Measurements from ENCODE around the gene SLC9A3.

SLC9A3 gene

DNA sequence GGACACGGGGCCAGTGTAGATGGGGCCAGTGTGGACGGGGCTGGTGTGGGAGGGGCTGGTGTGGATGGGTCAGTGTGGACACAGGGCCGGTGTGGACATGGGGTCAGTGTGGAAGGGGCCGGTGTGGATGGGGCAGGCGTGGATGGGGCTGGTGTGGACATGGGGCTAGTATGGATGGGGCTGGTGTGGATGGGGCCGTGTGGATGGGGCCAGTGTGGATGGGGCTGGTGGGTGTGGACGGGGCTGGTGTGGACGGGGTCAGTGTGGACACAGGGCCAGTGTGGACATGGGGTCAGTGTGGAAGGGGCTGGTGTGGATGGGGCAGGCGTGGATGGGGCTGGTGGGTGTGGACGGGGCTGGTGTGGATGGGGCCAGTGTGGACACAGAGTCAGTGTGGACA is 23.8 kb downstream of the SLC9A3 start:
- TF ChIP-seq, protein P1, sequence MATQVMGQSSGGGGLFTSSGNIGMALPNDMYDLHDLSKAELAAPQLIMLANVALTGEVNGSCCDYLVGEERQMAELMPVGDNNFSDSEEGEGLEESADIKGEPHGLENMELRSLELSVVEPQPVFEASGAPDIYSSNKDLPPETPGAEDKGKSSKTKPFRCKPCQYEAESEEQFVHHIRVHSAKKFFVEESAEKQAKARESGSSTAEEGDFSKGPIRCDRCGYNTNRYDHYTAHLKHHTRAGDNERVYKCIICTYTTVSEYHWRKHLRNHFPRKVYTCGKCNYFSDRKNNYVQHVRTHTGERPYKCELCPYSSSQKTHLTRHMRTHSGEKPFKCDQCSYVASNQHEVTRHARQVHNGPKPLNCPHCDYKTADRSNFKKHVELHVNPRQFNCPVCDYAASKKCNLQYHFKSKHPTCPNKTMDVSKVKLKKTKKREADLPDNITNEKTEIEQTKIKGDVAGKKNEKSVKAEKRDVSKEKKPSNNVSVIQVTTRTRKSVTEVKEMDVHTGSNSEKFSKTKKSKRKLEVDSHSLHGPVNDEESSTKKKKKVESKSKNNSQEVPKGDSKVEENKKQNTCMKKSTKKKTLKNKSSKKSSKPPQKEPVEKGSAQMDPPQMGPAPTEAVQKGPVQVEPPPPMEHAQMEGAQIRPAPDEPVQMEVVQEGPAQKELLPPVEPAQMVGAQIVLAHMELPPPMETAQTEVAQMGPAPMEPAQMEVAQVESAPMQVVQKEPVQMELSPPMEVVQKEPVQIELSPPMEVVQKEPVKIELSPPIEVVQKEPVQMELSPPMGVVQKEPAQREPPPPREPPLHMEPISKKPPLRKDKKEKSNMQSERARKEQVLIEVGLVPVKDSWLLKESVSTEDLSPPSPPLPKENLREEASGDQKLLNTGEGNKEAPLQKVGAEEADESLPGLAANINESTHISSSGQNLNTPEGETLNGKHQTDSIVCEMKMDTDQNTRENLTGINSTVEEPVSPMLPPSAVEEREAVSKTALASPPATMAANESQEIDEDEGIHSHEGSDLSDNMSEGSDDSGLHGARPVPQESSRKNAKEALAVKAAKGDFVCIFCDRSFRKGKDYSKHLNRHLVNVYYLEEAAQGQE (IDR thresholded peaks at IDR 0.05; ENCODE audit: low read depth), result no peak
- TF ChIP-seq TCF12 (IDR thresholded peaks at IDR 0.05; ENCODE audit: low read depth) (no peak), TEAD4 (IDR thresholded peaks at IDR 0.05) (no peak)

DNA sequence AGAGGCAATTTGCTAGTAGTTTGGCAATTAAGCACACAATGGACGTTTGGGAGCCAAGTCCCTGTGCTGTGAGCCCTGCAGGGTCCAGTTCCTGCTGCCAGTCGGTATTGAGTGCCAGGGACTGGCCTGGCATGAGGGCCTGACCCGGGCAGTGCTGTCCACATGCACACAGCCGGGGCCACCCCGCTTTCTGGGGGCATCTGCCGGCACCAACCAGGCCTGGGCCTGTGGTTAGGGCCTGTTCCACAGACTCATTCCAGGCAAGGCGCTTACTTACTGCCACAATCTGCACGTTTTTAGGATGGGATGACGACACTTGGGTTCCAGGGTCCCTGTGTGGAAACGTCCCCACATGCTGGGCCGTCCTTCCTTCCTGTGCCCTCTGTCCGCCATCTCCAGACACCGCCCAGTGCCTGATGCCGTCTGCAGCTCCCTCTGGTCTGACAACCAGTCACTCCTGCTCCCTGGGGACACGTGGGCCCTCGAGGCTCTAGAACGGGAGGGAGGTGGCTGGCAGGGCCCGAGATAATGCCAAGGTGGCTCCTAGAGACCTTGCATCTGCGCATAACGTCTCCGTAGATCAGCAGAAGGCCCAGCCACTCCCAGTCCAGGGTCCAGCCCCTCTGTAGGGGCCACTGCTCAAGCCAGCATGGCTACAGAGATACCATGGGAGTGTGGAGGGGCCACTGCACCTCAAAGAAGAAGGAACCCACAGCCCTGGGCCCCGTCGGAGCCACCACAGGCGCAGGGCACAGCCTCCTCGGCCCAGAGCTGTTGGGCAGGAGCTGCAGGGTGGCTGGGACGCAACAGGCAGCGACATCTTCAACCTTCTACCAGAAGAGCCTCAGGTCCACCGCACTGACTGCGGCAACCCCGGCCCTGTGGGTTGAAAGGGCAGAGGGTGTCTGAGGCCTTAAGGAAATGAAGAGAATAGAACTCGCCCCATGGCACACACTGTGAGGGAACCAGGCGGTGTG is 24.7 kb downstream of the SLC9A3 start:
- no peak for TF ChIP-seq YY1 (IDR thresholded peaks at IDR 0.05; ENCODE audit: low read depth)
- TF ChIP-seq CREB1 (IDR thresholded peaks at IDR 0.05; ENCODE audit: low read depth), result no peak
- TF ChIP-seq TCF12 (IDR thresholded peaks at IDR 0.05; ENCODE audit: low read depth), result no peak
- TF ChIP-seq RAD21 (IDR thresholded peaks at IDR 0.05; ENCODE audit: low read depth), result no peak
- no peak for TF ChIP-seq FOXM1 (IDR thresholded peaks at IDR 0.05; ENCODE audit: borderline replicate concordance, low read depth)
- no peak for TF ChIP-seq CEBPB (IDR thresholded peaks at IDR 0.05)
- no peak for TF ChIP-seq EP300 (IDR thresholded peaks at IDR 0.05; ENCODE audit: borderline replicate concordance)
- no peak for TF ChIP-seq NFIC (IDR thresholded peaks at IDR 0.05)
- TF ChIP-seq TEAD4 (IDR thresholded peaks at IDR 0.05), result no peak
- TF ChIP-seq, protein P2, sequence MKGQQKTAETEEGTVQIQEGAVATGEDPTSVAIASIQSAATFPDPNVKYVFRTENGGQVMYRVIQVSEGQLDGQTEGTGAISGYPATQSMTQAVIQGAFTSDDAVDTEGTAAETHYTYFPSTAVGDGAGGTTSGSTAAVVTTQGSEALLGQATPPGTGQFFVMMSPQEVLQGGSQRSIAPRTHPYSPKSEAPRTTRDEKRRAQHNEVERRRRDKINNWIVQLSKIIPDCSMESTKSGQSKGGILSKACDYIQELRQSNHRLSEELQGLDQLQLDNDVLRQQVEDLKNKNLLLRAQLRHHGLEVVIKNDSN (IDR thresholded peaks at IDR 0.05), result no peak
- TF ChIP-seq EGR1 (IDR thresholded peaks at IDR 0.05), result no peak
- TF ChIP-seq, protein P3, sequence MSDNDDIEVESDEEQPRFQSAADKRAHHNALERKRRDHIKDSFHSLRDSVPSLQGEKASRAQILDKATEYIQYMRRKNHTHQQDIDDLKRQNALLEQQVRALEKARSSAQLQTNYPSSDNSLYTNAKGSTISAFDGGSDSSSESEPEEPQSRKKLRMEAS (IDR thresholded peaks at IDR 0.05), result no peak
- TF ChIP-seq, protein P1 (IDR thresholded peaks at IDR 0.05; ENCODE audit: low read depth), result no peak
- TF ChIP-seq ZBTB7A (IDR thresholded peaks at IDR 0.05; ENCODE audit: low read depth), result no peak
- no peak for TF ChIP-seq TAF1 (IDR thresholded peaks at IDR 0.05; ENCODE audit: low read depth)

DNA sequence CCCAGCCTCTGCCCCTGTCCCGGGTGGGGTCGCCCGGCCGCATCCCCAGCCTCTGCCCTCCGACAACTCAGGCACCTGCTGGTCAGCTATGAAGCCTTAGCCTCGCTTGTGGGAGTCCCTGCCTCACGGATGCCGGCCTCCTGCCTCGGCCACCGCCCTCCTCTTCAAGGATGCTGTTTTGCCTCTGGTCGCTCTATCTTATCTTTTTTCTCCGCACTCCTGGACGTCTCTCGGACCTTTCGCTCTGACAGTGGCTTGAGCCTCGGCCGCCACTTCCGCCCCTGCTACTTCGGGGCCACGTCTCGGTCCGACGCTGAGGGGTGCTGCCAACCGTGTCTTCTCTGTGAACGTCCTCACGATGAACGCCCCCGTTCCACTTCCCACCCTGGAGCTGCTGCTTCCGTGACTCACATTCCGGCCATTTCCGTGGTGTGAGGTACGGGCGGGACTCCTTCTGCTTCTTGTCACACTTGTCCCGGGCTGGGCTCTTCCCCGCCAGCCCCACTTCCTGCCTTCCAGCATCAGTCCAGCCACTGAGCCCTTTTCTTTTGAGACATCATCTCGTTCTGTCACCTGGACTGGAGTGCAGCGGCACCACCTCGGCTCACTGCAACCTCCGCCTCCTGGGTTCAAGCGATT is 26.3 kb downstream of the SLC9A3 start:
- TF ChIP-seq, protein P2 (IDR thresholded peaks at IDR 0.05), result no peak
- TF ChIP-seq CEBPB (IDR thresholded peaks at IDR 0.05) (no peak), CREB1 (IDR thresholded peaks at IDR 0.05; ENCODE audit: low read depth) (no peak), NFIC (IDR thresholded peaks at IDR 0.05) (no peak), TCF12 (IDR thresholded peaks at IDR 0.05; ENCODE audit: low read depth) (no peak)
- TF ChIP-seq, protein P1 (IDR thresholded peaks at IDR 0.05; ENCODE audit: low read depth), result no peak

DNA sequence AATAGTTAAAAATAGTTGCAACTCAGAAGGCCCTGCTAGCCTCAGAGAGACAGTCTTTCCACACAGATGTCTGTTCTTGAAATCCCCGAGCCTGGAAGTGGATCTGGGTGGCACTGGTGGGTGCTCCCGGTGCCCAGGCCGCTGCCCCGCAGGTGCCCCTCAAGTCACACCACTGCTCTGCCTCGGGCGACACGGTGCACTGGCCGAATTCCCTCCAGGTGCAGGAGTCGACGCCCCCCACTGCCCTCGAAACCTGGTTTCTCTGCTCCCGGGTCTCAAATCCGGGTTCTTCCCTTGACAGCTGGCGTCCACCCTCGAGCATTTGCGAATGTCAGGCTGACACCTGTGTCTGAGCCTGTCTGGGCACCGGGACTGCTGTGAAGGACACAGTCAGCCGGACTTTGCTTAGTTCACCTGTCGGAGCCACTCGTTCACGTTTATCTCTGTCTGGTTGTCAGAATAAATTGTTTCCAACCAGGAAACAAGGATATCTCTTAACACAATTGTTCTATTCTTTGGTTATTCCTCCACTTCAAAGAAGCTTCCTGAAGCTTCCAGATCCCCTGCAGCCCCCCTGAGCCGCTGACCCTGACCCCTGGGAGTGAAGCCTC is 27.1 kb downstream of the SLC9A3 start:
- no peak for TF ChIP-seq EGR1 (IDR thresholded peaks at IDR 0.05)
- TF ChIP-seq, protein P2 (IDR thresholded peaks at IDR 0.05), result no peak
- TF ChIP-seq, protein P1 (IDR thresholded peaks at IDR 0.05; ENCODE audit: low read depth), result no peak
- TF ChIP-seq ZBTB7A (IDR thresholded peaks at IDR 0.05; ENCODE audit: low read depth), result no peak
- TF ChIP-seq, protein P3 (IDR thresholded peaks at IDR 0.05), result no peak
- TF ChIP-seq CREB1 (IDR thresholded peaks at IDR 0.05; ENCODE audit: low read depth), result no peak
- TF ChIP-seq TEAD4 (IDR thresholded peaks at IDR 0.05), result no peak
- no peak for TF ChIP-seq YY1 (IDR thresholded peaks at IDR 0.05; ENCODE audit: low read depth)
- no peak for TF ChIP-seq CEBPB (IDR thresholded peaks at IDR 0.05)
- TF ChIP-seq TCF12 (IDR thresholded peaks at IDR 0.05; ENCODE audit: low read depth), result no peak

Measured in Ishikawa (cell line).